Kidney capillary endothelial cell (primary cell): ENCODE data around the gene HIF3A.
"Not testable (repeated sequence)": the region's sequence is repeated elsewhere in the genome, so short reads cannot be mapped to it uniquely, and the experiment has no call there.

ENCODE experiments used
- DNase-seq: peaks from one replicate; pipeline ENCODE4 v3.0.0-alpha.2; 2018; ENCODE audit warnings: low spot score

The HIF3A gene

GRCh38 chr19:46296722-46297461 lies at the start of gene HIF3A:
TSS of gene HIF3A (plus strand) at chr19:46297042. CDS start at chr19:46297077, 35 bp downstream.
- DNase-seq: no peak

- DNase-seq: no peak
Observed at GRCh38 chr19:46250076-46250735, 46.6 kb upstream of the HIF3A start.

GRCh38 chr19:46251416-46251815 lies 45.4 kb upstream of the HIF3A start:
- no peak for DNase-seq

GRCh38 chr19:46254776-46255175 lies 42.1 kb upstream of the HIF3A start:
- no peak for DNase-seq

- DNase-seq: no peak
Observed at GRCh38 chr19:46256855-46257254, 40.0 kb upstream of the HIF3A start.

- not testable (repeated sequence) for DNase-seq
Observed at GRCh38 chr19:46261501-46261900, 35.3 kb upstream of the HIF3A start.

GRCh38 chr19:46262684-46263296 lies 34.1 kb upstream of the HIF3A start:
- peak; percentile 37 for DNase-seq

GRCh38 chr19:46264801-46265200 lies 32.0 kb upstream of the HIF3A start:
- DNase-seq: not testable (repeated sequence)

- DNase-seq: peak; percentile 65
Observed at GRCh38 chr19:46265217-46265828, 31.5 kb upstream of the HIF3A start.

GRCh38 chr19:46269101-46269500 lies 27.7 kb upstream of the HIF3A start:
- DNase-seq: no peak

- DNase-seq: no peak
Observed at GRCh38 chr19:46270521-46271256, 26.2 kb upstream of the HIF3A start.

- DNase-seq: peak; percentile 51
Observed at GRCh38 chr19:46271481-46272197, 25.2 kb upstream of the HIF3A start.

GRCh38 chr19:46273931-46274330 lies 22.9 kb upstream of the HIF3A start:
- DNase-seq: not testable (repeated sequence)

GRCh38 chr19:46279177-46279576 lies 17.7 kb upstream of the HIF3A start:
- DNase-seq: no peak

GRCh38 chr19:46283771-46284170 lies 13.1 kb upstream of the HIF3A start:
- DNase-seq: peak; percentile 74

- no peak for DNase-seq
Observed at GRCh38 chr19:46284635-46285034, 12.2 kb upstream of the HIF3A start.

GRCh38 chr19:46287585-46287984 lies 9.3 kb upstream of the HIF3A start:
- peak; percentile 36 for DNase-seq

- peak; percentile 97 for DNase-seq
Observed at GRCh38 chr19:46288896-46289588, 7.8 kb upstream of the HIF3A start.

GRCh38 chr19:46289724-46290619 lies 6.9 kb upstream of the HIF3A start:
- DNase-seq: no peak

GRCh38 chr19:46291829-46292228 lies 5.0 kb upstream of the HIF3A start:
- no peak for DNase-seq
